Effector memory CD8-positive, alpha-beta T cell (primary cell): ENCODE measurements around the gene MYOZ3.

ENCODE experiments used
- ATAC-seq: fragments of 150-1000 bp; cut with Tn5 transposase; replicated peaks from 2 replicates; pipeline ENCODE4 v1.10.0; 2021; ENCODE audit warnings: mild to moderate bottlenecking, moderate library complexity
- DNase-seq, 3 experiments: peaks; one replicate each; pipeline ENCODE4 v3.0.0; 2021
- H3K27ac Mint-ChIP-seq, 2 donors: one replicate each; pipeline ENCODE4 v1.8.0; 2022; ENCODE audit warnings: mild to moderate bottlenecking in 2 of 2, mixed read lengths in 2 of 2, moderate library complexity in 2 of 2
- H3K27me3 Mint-ChIP-seq, 2 donors: one replicate each; pipeline ENCODE4 v1.8.0; 2022; ENCODE audit warnings: mixed read lengths in 2 of 2
- H3K36me3 Mint-ChIP-seq: one replicate; pipeline ENCODE4 v1.8.0; 2022; ENCODE audit warnings: mild to moderate bottlenecking, moderate library complexity, mixed read lengths; ENCODE audit not compliant: insufficient read depth
- H3K4me1 Mint-ChIP-seq, 2 donors: one replicate each; pipeline ENCODE4 v1.8.0; 2022; ENCODE audit warnings: low read depth in 2 of 2, mixed read lengths in 2 of 2
- H3K4me3 Mint-ChIP-seq, 2 donors: one replicate each; pipeline ENCODE4 v1.8.0; 2022; ENCODE audit warnings: mild to moderate bottlenecking in 2 of 2, mixed read lengths in 2 of 2, moderate library complexity in 2 of 2
- H3K9me3 Mint-ChIP-seq, 2 donors: one replicate each; pipeline ENCODE4 v1.8.0; 2022; ENCODE audit warnings: mixed read lengths in 2 of 2

Gene MYOZ3

DNA sequence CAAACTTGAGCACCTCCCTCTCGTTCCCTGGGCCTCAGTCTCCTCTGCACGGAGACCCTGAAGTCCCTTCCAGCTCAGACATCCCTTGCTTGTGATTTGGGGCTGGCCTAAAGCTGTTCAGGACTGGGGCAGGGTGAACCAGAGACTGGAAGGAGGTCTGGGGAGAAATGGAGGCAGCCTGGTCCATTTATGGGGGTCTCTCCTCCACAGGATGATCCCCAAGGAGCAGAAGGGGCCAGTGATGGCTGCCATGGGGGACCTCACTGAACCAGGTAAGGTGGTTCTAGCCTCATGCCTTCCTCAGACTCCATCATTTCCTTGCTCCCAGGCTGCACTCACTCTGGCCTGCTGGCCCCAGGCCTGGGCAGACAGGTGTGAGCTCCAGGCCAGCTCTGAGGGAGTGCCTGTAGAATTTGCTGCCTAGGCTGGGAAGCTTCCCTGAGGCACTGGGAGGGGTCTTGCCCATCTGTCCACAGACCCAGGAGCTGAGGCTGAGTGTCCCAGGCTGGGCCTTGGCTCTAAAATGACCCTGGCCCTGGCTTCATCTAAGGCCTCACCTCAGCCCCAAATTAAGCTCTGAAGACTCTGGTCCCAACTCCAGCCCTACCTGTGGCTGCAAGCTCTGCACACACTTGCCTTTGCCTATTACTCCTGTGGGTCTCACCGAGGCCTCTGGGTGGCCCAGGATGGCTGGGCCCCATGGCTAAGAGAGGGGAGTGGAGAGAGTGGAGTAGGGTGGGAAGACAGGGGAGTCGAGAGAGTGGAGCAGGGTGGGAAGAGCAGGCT, 1.9 kb downstream of the MYOZ3 start:
- Mint-ChIP-seq H3K27me3 (peaks cover 17 to 45% of the 10 kb centered on the region in 2 donors), H3K4me3 (no peak overlapping the region)

GRCh38 chr5:150663936-150664335, 2.9 kb downstream of the MYOZ3 start:
- DNase-seq: no peak
- Mint-ChIP-seq H3K9me3 (no peaks in the 10 kb centered on the region), H3K36me3 (no peaks in the 10 kb centered on the region), H3K27ac (no peak overlapping the region), H3K4me1 (no peaks in the 10 kb centered on the region), H3K27me3 (peaks cover 17 to 45% of the 10 kb centered on the region in 2 donors), H3K4me3 (no peak overlapping the region)
- no peak for ATAC-seq

More for the DNA sequence above, 1.9 kb downstream of the MYOZ3 start:
- H3K4me1 Mint-ChIP-seq: no peaks in the 10 kb centered on the region
- ATAC-seq: no peak
- H3K9me3 Mint-ChIP-seq: no peaks in the 10 kb centered on the region
- H3K36me3 Mint-ChIP-seq: no peaks in the 10 kb centered on the region
- no peak for DNase-seq
- H3K27ac Mint-ChIP-seq: no peak overlapping the region

- peaks cover 22 to 47% of the 10 kb centered on the region in 2 donors for H3K27me3 Mint-ChIP-seq
- no peaks in the 10 kb centered on the region for H3K36me3 Mint-ChIP-seq
- H3K4me3 Mint-ChIP-seq: no peak overlapping the region
- no peak overlapping the region for H3K27ac Mint-ChIP-seq
- DNase-seq: no peak
- no peaks in the 10 kb centered on the region for H3K4me1 Mint-ChIP-seq
- no peak for ATAC-seq
- H3K9me3 Mint-ChIP-seq: no peaks in the 10 kb centered on the region
Observed at GRCh38 chr5:150665044-150665443, 4.0 kb downstream of the MYOZ3 start.

- DNase-seq: no peak
- Mint-ChIP-seq H3K27ac (no peak overlapping the region), H3K4me3 (peak overlapping the region; percentile 51 to 57), H3K36me3 (no peaks in the 10 kb centered on the region), H3K9me3 (no peaks in the 10 kb centered on the region), H3K4me1 (peaks cover 5% of the 10 kb centered on the region in 2 donors), H3K27me3 (peaks cover 16 to 32% of the 10 kb centered on the region in 2 donors)
- ATAC-seq: no peak
Observed at GRCh38 chr5:150670275-150670947, 9.4 kb downstream of the MYOZ3 start.

DNA sequence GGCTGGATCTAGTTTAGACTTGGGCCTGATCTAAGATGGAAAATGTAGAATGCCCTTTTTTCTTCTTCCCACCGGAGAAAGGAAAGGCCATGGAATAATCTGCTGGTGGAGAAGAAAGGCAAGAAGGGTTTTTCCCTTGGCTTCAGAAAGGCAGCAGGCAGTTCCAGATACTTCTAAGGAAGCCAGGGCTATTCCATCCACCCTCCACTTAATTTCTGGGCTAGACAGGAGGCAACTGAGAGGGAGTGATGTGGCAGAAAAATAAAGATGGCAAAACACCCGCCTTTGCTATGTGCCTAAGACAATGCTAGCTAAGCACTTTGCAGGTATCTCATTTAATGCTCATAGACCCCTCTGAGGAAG, 9.9 kb downstream of the MYOZ3 start:
- Mint-ChIP-seq H3K9me3 (no peaks in the 10 kb centered on the region), H3K36me3 (no peaks in the 10 kb centered on the region), H3K27ac (no peak overlapping the region), H3K4me3 (peak overlapping the region; percentile 51 to 57), H3K4me1 (peaks cover 5% of the 10 kb centered on the region in 2 donors), H3K27me3 (peaks cover 16 to 32% of the 10 kb centered on the region in 2 donors)
- DNase-seq (no peak), ATAC-seq (no peak)

- DNase-seq (no peak), ATAC-seq (peak; percentile 67)
- Mint-ChIP-seq H3K9me3 (no peaks in the 10 kb centered on the region), H3K27me3 (peaks cover 16 to 32% of the 10 kb centered on the region in 2 donors), H3K4me1 (peaks cover 5% of the 10 kb centered on the region in 2 donors), H3K27ac (no peak overlapping the region), H3K36me3 (no peaks in the 10 kb centered on the region), H3K4me3 (peak overlapping the region; percentile 64 to 76)
Observed at GRCh38 chr5:150671509-150672236, 10.6 kb downstream of the MYOZ3 start.

DNA sequence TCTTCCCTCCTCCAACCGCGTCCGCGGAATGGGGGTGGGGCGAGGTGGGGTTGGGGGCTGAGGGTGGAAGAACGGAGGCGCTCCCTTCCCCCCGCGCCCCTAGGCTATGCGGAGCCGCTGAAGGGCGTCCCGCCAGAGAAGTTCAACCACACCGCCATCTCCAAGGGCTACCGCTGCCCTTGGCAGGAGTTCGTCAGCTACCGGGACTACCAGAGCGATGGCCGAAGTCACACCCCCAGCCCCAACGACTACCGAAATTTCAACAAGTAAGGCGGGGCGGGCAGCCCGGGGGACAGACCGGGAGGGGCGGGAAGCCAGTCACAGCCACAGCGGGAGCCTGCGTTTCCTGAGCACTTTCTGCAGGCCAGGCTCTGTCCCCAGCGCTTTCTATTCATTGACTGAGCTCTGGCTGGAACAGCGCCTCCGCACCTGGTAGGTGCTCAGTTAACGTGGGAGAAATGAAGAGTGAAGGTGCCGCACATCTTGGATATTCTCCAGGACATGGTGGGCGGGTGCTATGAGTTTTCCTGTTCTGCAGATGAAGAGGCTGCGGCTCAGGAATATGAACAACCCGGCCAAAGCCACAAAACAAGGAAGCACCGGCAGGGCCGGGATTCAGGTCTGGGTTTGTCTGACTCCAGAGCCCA, 11.3 kb downstream of the MYOZ3 start:
- H3K9me3 Mint-ChIP-seq: no peaks in the 10 kb centered on the region
- no peaks in the 10 kb centered on the region for H3K36me3 Mint-ChIP-seq
- H3K4me3 Mint-ChIP-seq: peak overlapping the region; percentile 64 to 76
- peaks cover 16 to 32% of the 10 kb centered on the region in 2 donors for H3K27me3 Mint-ChIP-seq
- peak; percentile 71 for ATAC-seq
- no peak for DNase-seq
- no peak overlapping the region for H3K27ac Mint-ChIP-seq
- peaks cover 5% of the 10 kb centered on the region in 2 donors for H3K4me1 Mint-ChIP-seq

- H3K27me3 Mint-ChIP-seq: peaks cover 16 to 32% of the 10 kb centered on the region in 2 donors
Observed at GRCh38 chr5:150672884-150673275, 11.8 kb downstream of the MYOZ3 start.

GRCh38 chr5:150674341-150674821, 13.3 kb downstream of the MYOZ3 start:
- no peaks in the 10 kb centered on the region for H3K9me3 Mint-ChIP-seq
- H3K36me3 Mint-ChIP-seq: no peaks in the 10 kb centered on the region
- H3K27me3 Mint-ChIP-seq: peaks cover 16 to 32% of the 10 kb centered on the region in 2 donors
- no peak for DNase-seq
- no peak for ATAC-seq
- peaks cover 5% of the 10 kb centered on the region in 2 donors for H3K4me1 Mint-ChIP-seq
- no peak overlapping the region for H3K27ac Mint-ChIP-seq
- no peak overlapping the region for H3K4me3 Mint-ChIP-seq

More at GRCh38 chr5:150672884-150673275, 11.8 kb downstream of the MYOZ3 start:
- Mint-ChIP-seq H3K9me3 (no peaks in the 10 kb centered on the region), H3K4me1 (peaks cover 5% of the 10 kb centered on the region in 2 donors), H3K4me3 (peak overlapping the region; percentile 64 to 76), H3K27ac (no peak overlapping the region), H3K36me3 (no peaks in the 10 kb centered on the region)
- no peak for ATAC-seq
- no peak for DNase-seq

GRCh38 chr5:150675069-150675468, 14.0 kb downstream of the MYOZ3 start:
- ATAC-seq (no peak), DNase-seq (no peak)
- Mint-ChIP-seq H3K27me3 (peaks cover 11 to 26% of the 10 kb centered on the region in 2 donors), H3K4me1 (peaks cover 5% of the 10 kb centered on the region in 2 donors), H3K9me3 (no peaks in the 10 kb centered on the region), H3K4me3 (no peak overlapping the region), H3K36me3 (no peaks in the 10 kb centered on the region), H3K27ac (no peak overlapping the region)

DNA sequence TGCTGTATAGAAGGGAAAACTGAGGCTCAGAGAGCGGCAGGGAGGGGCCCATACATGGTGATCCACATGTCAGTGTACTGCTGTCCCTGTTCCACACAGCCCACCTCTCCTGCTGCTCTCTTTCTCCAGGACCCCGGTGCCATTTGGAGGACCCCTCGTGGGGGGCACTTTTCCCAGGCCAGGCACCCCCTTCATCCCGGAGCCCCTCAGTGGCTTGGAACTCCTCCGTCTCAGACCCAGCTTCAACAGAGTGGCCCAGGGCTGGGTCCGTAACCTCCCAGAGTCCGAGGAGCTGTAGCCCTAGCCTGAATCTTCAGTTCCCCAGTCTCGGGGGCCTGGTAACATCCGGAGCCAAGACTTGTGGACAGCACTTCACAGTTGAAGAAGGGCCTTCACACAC, 15.5 kb downstream of the MYOZ3 start:
- Mint-ChIP-seq H3K36me3 (no peaks in the 10 kb centered on the region), H3K27me3 (peaks cover 0 to 12% of the 10 kb centered on the region in 2 donors), H3K27ac (no peak overlapping the region), H3K4me3 (no peak overlapping the region), H3K4me1 (peaks cover 5% of the 10 kb centered on the region in 2 donors), H3K9me3 (no peaks in the 10 kb centered on the region)
- ATAC-seq (no peak), DNase-seq (no peak)

GRCh38 chr5:150689120-150689519, 28.1 kb downstream of the MYOZ3 start:
- H3K36me3 Mint-ChIP-seq: peaks cover 52% of the 10 kb centered on the region
- H3K27ac Mint-ChIP-seq: no peak overlapping the region
- H3K9me3 Mint-ChIP-seq: no peaks in the 10 kb centered on the region
- DNase-seq (no peak), ATAC-seq (no peak)
- H3K27me3 Mint-ChIP-seq: no peaks in the 10 kb centered on the region
- H3K4me3 Mint-ChIP-seq: no peak overlapping the region
- H3K4me1 Mint-ChIP-seq: no peaks in the 10 kb centered on the region

GRCh38 chr5:150690760-150691159, 29.7 kb downstream of the MYOZ3 start:
- no peak for DNase-seq
- Mint-ChIP-seq H3K36me3 (peaks cover 68% of the 10 kb centered on the region), H3K27ac (peak overlapping the region in 1 of 2 donors; percentile 46)

More at GRCh38 chr5:150690760-150691159, 29.7 kb downstream of the MYOZ3 start:
- Mint-ChIP-seq H3K9me3 (no peaks in the 10 kb centered on the region), H3K27me3 (no peaks in the 10 kb centered on the region), H3K4me3 (no peak overlapping the region), H3K4me1 (no peaks in the 10 kb centered on the region)
- ATAC-seq: no peak
